NCI-H524 treated with DMSO at 0.1 percent for 48 hours (cell line): ENCODE data around the gene KRR1.
"Not testable (repeated sequence)": the region's sequence is repeated elsewhere in the genome, so short reads cannot be mapped to it uniquely, and the experiment has no call there.

Experiments used
- DNase-seq: peaks from one replicate; lab custom pipeline; 2025; lab: John Stamatoyannopoulos, UW

KRR1 gene

GRCh38 chr12:75525263-75525662, 13.9 kb upstream of the KRR1 start:
- DNase-seq = no peak

- DNase-seq = not testable (repeated sequence)
Measured at GRCh38 chr12:75522124-75522523, 10.7 kb upstream of the KRR1 start.

GRCh38 chr12:75521224-75521623, 9.8 kb upstream of the KRR1 start:
- DNase-seq = not testable (repeated sequence)

- no peak for DNase-seq
Measured at GRCh38 chr12:75509621-75510020, 1.8 kb downstream of the KRR1 start.

- DNase-seq = no peak
Measured at GRCh38 chr12:75508159-75508558, 3.2 kb downstream of the KRR1 start.

GRCh38 chr12:75507086-75507485, 4.3 kb downstream of the KRR1 start:
- DNase-seq = no peak

- no peak for DNase-seq
Measured at GRCh38 chr12:75505706-75506312, 5.6 kb downstream of the KRR1 start.

GRCh38 chr12:75503866-75504265, 7.5 kb downstream of the KRR1 start:
- no peak for DNase-seq

- no peak for DNase-seq
Measured at GRCh38 chr12:75503459-75503858, 8.0 kb downstream of the KRR1 start.

GRCh38 chr12:75491169-75491568, 20.2 kb downstream of the KRR1 start:
- no peak for DNase-seq

GRCh38 chr12:75489613-75490210, 21.7 kb downstream of the KRR1 start:
- no peak for DNase-seq

GRCh38 chr12:75489187-75489586, 22.2 kb downstream of the KRR1 start:
- DNase-seq = no peak

- no peak for DNase-seq
Measured at GRCh38 chr12:75488553-75488952, 22.9 kb downstream of the KRR1 start.

GRCh38 chr12:75487308-75487707, 24.1 kb downstream of the KRR1 start:
- no peak for DNase-seq

- DNase-seq = not testable (repeated sequence)
Measured at GRCh38 chr12:75484450-75484849, 27.0 kb downstream of the KRR1 start.

GRCh38 chr12:75483431-75483830, 28.0 kb downstream of the KRR1 start:
- no peak for DNase-seq

GRCh38 chr12:75482646-75483045, 28.8 kb downstream of the KRR1 start:
- no peak for DNase-seq

GRCh38 chr12:75481774-75482173, 29.6 kb downstream of the KRR1 start:
- DNase-seq = no peak

- no peak for DNase-seq
Measured at GRCh38 chr12:75481013-75481705, 30.2 kb downstream of the KRR1 start.

- DNase-seq = no peak
Measured at GRCh38 chr12:75480469-75480949, 30.9 kb downstream of the KRR1 start, which contains the start of gene GLIPR1. TSS of gene GLIPR1 (plus strand) at chr12:75480755. CDS start at chr12:75480881, 126 bp downstream.

- no peak for DNase-seq
Measured at GRCh38 chr12:75479963-75480461, 31.4 kb downstream of the KRR1 start.

GRCh38 chr12:75478116-75478794, 33.2 kb downstream of the KRR1 start:
- no peak for DNase-seq
